Hepatocyte (in vitro differentiated cells): ENCODE measurements around the gene AP1S3. TPM values are rescaled to one million over a fixed set of nuclear protein-coding genes. Genes with fewer than 3 reads are reported as not detected.
A peak's percentile ranks its signal among the peaks of the same experiment; 100 is the strongest.

Experiments used
- DNase-seq: peaks from one replicate; pipeline ENCODE4 v3.0.0-alpha.2; 2016; ENCODE audit warnings: low spot score
- H2AFZ ChIP-seq: fragments of 200-600 bp; sonication (generic); 2 replicates; pipeline ENCODE4 v1.6.0; 2016; ENCODE audit warnings: antibody characterized with exemption, mild to moderate bottlenecking
- H3K27ac ChIP-seq: fragments of 200-600 bp; sonication (generic); 2 replicates; pipeline ENCODE4 v1.5.1; 2016; ENCODE audit warnings: mild to moderate bottlenecking
- H3K27me3 ChIP-seq: fragments of 200-600 bp; sonication (generic); 2 replicates; pipeline ENCODE4 v1.6.1; 2016
- H3K36me3 ChIP-seq: fragments of 200-600 bp; sonication (generic); replicated peaks from 2 replicates; pipeline ENCODE4 v1.5.1; 2016; ENCODE audit warnings: low read depth; ENCODE audit not compliant: insufficient read depth
- H3K4me1 ChIP-seq: fragments of 200-600 bp; sonication (generic); 2 replicates; pipeline ENCODE4 v1.5.1; 2016; ENCODE audit warnings: mild to moderate bottlenecking, moderate library complexity; ENCODE audit not compliant: insufficient read depth
- H3K4me2 ChIP-seq: fragments of 200-600 bp; sonication (generic); 2 replicates; pipeline ENCODE4 v1.6.0; 2016
- H3K4me3 ChIP-seq: fragments of 200-600 bp; sonication (generic); 2 replicates; pipeline ENCODE4 v1.5.1; 2016; ENCODE audit warnings: mild to moderate bottlenecking
- H3K79me2 ChIP-seq: fragments of 200-600 bp; sonication (generic); 2 replicates; pipeline ENCODE4 v1.6.0; 2017; ENCODE audit warnings: mild to moderate bottlenecking
- H3K9me2 ChIP-seq: fragments of 200-600 bp; sonication (generic); replicated peaks from 2 replicates; pipeline ENCODE4 v1.6.0; 2017; ENCODE audit warnings: mild to moderate bottlenecking; ENCODE audit not compliant: insufficient read depth
- H3K9me3 ChIP-seq: fragments of 200-600 bp; sonication (generic); 2 replicates; pipeline ENCODE4 v1.5.1; 2016; ENCODE audit warnings: low read depth, mild to moderate bottlenecking
- H4K20me1 ChIP-seq: fragments of 200-600 bp; sonication (generic); 2 replicates; pipeline ENCODE4 v1.6.0; 2016; ENCODE audit warnings: mild to moderate bottlenecking; ENCODE audit not compliant: insufficient read depth, poor library complexity, severe bottlenecking
- EZH2 ChIP-seq: fragments of 200-600 bp; sonication (generic); IDR thresholded peaks from 2 replicates; pipeline ENCODE4 v1.6.1; 2016; ENCODE audit warnings: antibody characterized with exemption, mild to moderate bottlenecking, borderline replicate concordance
- EZH2phosphoT487 ChIP-seq: fragments of 200-600 bp; sonication (generic); IDR thresholded peaks from one replicate; pipeline ENCODE4 v1.6.1; 2018; ENCODE audit warnings: antibody characterized with exemption, mild to moderate bottlenecking, low read depth, moderate library complexity; ENCODE audit not compliant: unreplicated experiment, severe bottlenecking
- WGBS: methylation state at CpG from one replicate; pipeline ENCODE4 v1.1.6; 2016; ENCODE audit warnings: low lambda C conversion rate; ENCODE audit errors: missing lambda C conversion rate; 5-methylcytosine and 5-hydroxymethylcytosine counted together
- polyA plus RNA-seq: library from polyadenylated mRNA; unstranded; fragments of >200 nt; fragmentation: Nextera tagmentation; extraction: Ambion mirVana; gene quantifications from 2 replicates; pipeline ENCODE4 v1.2.1, GENCODE V29; 2016
- total RNA-seq: library from RNA; depleted of rRNA; stranded (reverse); fragments of >200 nt; gene quantifications from 2 replicates; pipeline ENCODE4 v1.2.3, GENCODE V29; 2014
- TF ChIP-seq, protein P1 (sequence below): fragments of 200-600 bp; sonication (generic); IDR thresholded peaks from 2 replicates; pipeline ENCODE4 v1.5.1; 2016; ENCODE audit warnings: antibody characterized with exemption, mild to moderate bottlenecking; ENCODE audit not compliant: poor library complexity

Gene AP1S3
- 27.2 and 30.7 TPM in 2 replicates for total RNA-seq
- 16.5 and 20.5 TPM in 2 replicates for polyA plus RNA-seq

DNA sequence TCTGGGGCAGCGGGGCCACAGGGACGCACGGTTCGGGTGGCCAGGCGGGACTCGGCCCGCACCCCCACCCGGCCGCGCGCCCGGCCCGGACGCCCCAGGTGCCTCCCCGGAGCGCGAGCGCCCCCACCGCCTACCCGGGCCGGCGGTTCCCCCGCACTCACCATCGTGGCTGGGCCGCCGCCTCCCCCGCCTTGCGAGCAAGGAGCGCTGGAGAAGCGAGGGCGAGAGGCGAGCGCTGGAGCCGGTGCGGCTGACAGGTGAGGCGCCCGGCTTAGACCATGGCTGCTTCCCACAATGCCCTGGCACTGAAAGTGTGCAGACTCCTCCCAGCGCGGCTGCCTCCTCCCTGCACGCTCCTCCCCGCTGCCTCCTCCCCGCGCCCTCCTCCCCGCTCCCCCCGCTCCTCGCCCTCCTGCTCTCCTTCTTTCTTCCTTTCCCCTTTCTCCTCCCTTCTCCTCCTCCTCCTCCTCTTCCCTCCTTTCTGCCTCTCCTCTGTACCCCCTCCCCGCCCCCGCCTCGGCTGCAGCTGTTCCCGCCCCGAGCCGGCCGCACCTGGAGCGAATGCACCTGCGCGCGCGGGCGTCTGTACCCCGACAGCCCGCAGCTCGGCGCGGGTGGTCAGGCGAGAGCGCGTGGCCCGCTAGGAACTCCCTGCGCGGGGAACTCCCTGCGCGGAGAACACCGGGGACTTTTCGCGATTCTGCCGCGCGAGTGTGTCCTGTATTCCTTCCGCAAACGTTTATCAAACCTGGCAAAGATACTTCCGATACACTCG is at the start of gene AP1S3:
AP1S3 (minus strand) TSS at position 296 of the 775 bp plus-strand sequence; CDS start at position 164, 132 bp downstream.
- Histone ChIP-seq H3K27me3 (no peaks in the 10 kb centered on the region), H3K9me2 (no peaks in the 10 kb centered on the region), H3K4me3 (peak within 1 kb of the TSS; percentile 56), H3K27ac (peak within 1 kb of the TSS; percentile 87), H3K79me2 (peaks cover 35% of the 10 kb centered on the region), H3K36me3 (no peaks in the 10 kb centered on the region), H2AFZ (peak within 1 kb of the TSS; percentile 85), H3K4me1 (no peaks in the 10 kb centered on the region), H3K9me3 (no peaks in the 10 kb centered on the region), H3K4me2 (peak within 1 kb of the TSS; percentile 84), H4K20me1 (no peaks in the 10 kb centered on the region)
- peak; percentile 90 for DNase-seq
- under 1% methylated on average over 45 of the region's 82 CpGs for WGBS
- TF ChIP-seq EZH2phosphoT487, result no peak
- TF ChIP-seq EZH2, result no peak
- TF ChIP-seq, protein P1, sequence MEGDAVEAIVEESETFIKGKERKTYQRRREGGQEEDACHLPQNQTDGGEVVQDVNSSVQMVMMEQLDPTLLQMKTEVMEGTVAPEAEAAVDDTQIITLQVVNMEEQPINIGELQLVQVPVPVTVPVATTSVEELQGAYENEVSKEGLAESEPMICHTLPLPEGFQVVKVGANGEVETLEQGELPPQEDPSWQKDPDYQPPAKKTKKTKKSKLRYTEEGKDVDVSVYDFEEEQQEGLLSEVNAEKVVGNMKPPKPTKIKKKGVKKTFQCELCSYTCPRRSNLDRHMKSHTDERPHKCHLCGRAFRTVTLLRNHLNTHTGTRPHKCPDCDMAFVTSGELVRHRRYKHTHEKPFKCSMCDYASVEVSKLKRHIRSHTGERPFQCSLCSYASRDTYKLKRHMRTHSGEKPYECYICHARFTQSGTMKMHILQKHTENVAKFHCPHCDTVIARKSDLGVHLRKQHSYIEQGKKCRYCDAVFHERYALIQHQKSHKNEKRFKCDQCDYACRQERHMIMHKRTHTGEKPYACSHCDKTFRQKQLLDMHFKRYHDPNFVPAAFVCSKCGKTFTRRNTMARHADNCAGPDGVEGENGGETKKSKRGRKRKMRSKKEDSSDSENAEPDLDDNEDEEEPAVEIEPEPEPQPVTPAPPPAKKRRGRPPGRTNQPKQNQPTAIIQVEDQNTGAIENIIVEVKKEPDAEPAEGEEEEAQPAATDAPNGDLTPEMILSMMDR, result peak; percentile 2

DNA sequence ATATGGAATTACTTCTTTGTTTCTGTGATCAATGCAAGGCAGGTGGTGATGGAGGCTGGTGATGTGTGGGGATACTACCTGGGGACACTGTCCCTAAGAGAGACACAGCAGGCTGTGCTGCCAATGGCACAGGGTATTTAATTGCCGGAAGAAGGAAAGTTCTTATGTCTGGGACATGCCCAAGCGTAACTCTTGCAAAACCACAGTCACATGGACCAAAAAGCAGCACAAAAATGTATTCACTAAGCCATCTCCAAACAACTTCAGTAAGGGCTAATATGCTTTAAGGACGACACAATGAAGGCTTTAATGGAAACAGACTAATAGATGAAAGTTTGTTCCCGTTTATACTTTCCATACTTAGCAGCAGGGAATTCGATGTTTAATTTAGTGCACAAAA is 49.7 kb upstream of the AP1S3 start:
- Histone ChIP-seq H3K9me2 (no peaks in the 10 kb centered on the region), H3K4me3 (no peak overlapping the region), H3K27ac (no peak overlapping the region), H3K79me2 (no peaks in the 10 kb centered on the region), H3K27me3 (no peaks in the 10 kb centered on the region), H3K4me1 (no peaks in the 10 kb centered on the region), H2AFZ (no peak overlapping the region), H4K20me1 (no peaks in the 10 kb centered on the region), H3K36me3 (no peaks in the 10 kb centered on the region), H3K9me3 (no peaks in the 10 kb centered on the region), H3K4me2 (no peak overlapping the region)
- TF ChIP-seq, protein P1, result no peak
- no peak for TF ChIP-seq EZH2
- DNase-seq, result no peak
- 79% methylated on average over 5 of the region's 5 CpGs for WGBS

DNA sequence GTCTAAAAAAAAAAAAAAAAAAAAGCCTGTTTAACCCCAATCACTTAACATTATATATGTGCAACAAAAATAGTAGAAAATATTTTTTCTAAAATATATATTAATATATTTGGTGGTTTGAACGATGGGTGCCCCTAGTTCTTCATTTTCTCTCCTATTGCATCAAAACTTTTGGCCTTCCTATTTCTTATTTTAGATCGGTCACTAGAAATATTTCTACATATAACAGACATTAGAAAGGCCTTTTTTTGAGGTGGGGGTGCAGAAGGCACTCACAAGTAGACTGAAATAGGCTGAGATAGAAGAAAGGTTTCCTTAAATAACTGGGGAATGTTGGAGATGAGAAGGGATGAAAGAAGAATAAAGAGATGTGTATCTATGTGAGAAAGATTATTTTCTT is 49.3 kb upstream of the AP1S3 start:
- H4K20me1 ChIP-seq, result no peaks in the 10 kb centered on the region
- no peaks in the 10 kb centered on the region for H3K36me3 ChIP-seq
- no peak for DNase-seq
- TF ChIP-seq EZH2 (no peak), EZH2phosphoT487 (no peak)
- TF ChIP-seq, protein P1, result no peak
- H3K9me2 ChIP-seq, result no peaks in the 10 kb centered on the region
- no peak overlapping the region for H2AFZ ChIP-seq
- H3K79me2 ChIP-seq, result no peaks in the 10 kb centered on the region
- no peak overlapping the region for H3K4me3 ChIP-seq
- 2% methylated on average over 2 of the region's 2 CpGs for WGBS
- H3K27ac ChIP-seq, result no peak overlapping the region
- no peaks in the 10 kb centered on the region for H3K27me3 ChIP-seq
- no peaks in the 10 kb centered on the region for H3K4me1 ChIP-seq
- no peaks in the 10 kb centered on the region for H3K9me3 ChIP-seq
- H3K4me2 ChIP-seq, result no peak overlapping the region
